G401.6 (cell line): ENCODE results near the gene ATRNL1.

Source experiments
- FAIRE-seq: peaks from 2 replicates; lab custom pipeline; 2012; peaks lifted over from hg19 to GRCh38; lab: Jason Lieb, UNC

Gene ATRNL1

DNA sequence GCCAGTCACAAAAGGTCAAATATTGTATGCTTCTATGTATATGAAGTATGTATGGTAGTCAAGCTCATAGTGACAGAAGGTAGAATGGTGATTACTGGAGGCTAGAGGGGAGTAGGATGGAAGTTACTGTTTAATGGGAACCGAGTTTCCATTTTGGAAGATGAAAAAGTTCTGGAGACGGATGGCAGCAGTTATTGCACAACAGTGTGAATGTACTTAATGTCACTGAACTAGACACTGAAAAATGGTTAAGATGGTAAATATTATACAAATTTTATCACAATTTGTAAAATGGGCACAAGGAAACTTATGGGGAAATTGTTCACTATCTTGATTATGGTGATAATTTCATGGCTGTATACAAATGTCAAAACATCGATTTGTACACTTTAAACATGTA lies 895.2 kb downstream of the ATRNL1 start:
- no peak for FAIRE-seq

DNA sequence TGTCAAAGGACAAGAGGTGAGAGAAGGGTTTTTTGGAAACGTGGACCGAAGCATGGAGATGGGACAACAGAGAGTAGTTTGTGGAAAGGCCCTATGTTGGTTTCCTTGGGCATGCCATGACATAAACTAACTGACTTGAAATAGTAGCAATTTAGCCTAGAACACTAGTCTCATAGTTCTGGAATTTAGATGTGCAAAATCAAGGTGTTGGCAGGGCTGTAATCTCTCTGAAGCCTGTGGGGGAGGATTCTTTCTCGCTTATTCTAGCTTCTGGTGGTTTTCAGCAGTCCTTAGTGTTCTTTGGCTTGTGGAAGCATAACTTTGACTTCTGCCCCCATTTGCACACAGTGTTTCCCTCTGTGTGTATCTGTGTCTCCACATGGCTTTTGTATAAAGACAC lies 896.5 kb downstream of the ATRNL1 start:
- no peak for FAIRE-seq

DNA sequence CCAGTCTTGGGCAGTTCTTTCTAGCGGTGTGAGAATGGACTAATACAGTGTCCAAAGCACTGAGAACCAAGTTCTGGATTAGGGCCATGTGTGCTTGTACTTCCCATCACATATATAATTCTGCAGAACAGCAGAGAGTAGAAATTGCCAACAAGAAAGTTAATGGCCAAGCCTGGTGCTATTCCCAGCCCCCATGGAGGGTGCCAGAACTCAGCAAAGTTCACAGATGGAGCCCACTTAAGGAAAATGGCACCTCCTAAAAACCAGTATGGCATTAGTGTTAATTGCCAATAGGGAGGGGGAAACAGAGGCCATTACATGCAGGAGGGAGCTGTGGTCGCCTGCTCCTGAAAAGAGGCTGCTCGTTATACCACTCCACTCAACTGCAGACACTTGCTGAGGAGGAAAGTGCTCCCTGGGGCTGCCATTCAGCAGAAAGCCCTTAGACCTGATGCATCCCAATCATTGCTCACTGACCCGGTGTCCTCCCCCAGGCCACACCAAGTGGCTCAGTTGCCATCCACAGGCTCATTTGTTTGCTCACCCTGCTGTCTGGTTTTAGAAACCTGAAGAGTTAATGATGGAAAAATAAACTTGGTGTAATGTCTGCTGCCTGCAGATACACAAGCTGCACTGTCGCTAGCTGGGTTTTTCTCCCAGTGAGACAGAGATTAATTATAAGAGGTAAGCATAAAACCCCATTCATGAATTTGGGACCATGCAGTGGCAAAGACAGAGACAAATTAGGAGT lies 899.2 kb downstream of the ATRNL1 start:
- no peak for FAIRE-seq

DNA sequence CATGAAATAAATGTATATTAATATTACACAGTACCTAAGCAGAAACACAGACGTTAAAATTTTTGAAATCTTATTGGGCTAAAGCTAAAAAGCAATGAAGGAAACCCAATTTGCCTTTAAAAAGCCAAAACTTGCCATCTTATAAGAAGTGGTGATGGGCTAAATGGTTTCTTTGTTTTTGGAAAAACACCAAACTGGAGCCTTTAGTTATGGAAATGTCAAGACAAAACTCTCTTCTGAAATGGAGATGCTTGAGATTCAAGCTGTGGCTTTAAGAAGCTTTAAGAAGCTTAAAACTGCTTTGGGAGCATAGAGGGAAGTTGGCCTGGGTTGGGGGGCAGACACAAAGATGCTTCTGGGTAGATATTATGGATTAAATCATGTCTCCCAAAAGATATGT lies 902.9 kb downstream of the ATRNL1 start:
- FAIRE-seq = no peak

DNA sequence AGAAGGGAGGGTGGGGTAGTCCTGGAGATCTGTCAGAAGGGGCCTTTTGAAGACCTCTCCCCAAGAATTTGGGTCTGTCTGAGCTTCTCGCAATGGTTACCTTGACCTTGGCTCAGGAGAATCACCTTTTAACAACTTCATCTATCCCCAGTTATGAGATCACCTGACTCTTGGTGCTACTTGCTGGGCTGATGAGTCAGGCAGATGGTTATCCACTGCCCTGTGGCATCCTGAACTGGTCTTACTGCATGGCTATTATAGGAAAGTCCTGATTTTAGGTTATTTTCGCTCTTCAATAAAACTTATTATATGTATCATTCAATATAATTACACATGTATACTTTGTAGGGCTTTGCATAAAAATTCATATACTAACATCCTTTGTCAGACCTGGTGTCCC lies 905.1 kb downstream of the ATRNL1 start:
- FAIRE-seq = no peak
